WTC11 (cell line): ENCODE data around the gene SLC5A12. TPM values are rescaled to one million over a fixed set of nuclear protein-coding genes. Genes with fewer than 3 reads are reported as not detected.

ENCODE experiments used
- ATAC-seq: fragments of 200-7000 bp; cut with Tn5 transposase; 2 replicates; pipeline ENCODE4 v1.10.0; 2021; ENCODE audit warnings: mild to moderate bottlenecking, moderate library complexity
- CTCF ChIA-PET: fragments of 300-600 bp; sonication (Branson Sonifier 250); formaldehyde crosslinking; loops from one replicate; lab custom pipeline; 2021; ENCODE audit warnings: antibody characterized with exemption; lab: Charles Lee
- POLR2A ChIA-PET: fragments of 350-600 bp; sonication (Branson Sonifier 250); formaldehyde crosslinking; loops from one replicate; lab custom pipeline; 2021; ENCODE audit warnings: antibody characterized with exemption; lab: Charles Lee
- DNase-seq: peaks from one replicate; pipeline ENCODE4 v3.0.0; 2021; ENCODE audit warnings: low spot score
- H3K27ac Mint-ChIP-seq: 2 replicates; pipeline ENCODE4 v1.8.0; 2021; ENCODE audit warnings: mixed read lengths
- H3K27me3 Mint-ChIP-seq: 2 replicates; pipeline ENCODE4 v1.8.0; 2021; ENCODE audit warnings: low read depth, mild to moderate bottlenecking, moderate library complexity, mixed read lengths
- H3K36me3 Mint-ChIP-seq: 2 replicates; pipeline ENCODE4 v1.8.0; 2021; ENCODE audit warnings: mixed read lengths
- H3K4me1 Mint-ChIP-seq: 2 replicates; pipeline ENCODE4 v1.8.0; 2022; ENCODE audit warnings: mixed read lengths
- H3K4me3 Mint-ChIP-seq: 2 replicates; pipeline ENCODE4 v1.8.0; 2021; ENCODE audit warnings: mild to moderate bottlenecking, moderate library complexity, mixed read lengths
- H3K9me3 Mint-ChIP-seq: 2 replicates; pipeline ENCODE4 v1.8.0; 2021; ENCODE audit warnings: mixed read lengths
- AFF4 ChIP-seq: sonication (generic); formaldehyde crosslinking; IDR thresholded peaks from 2 replicates; pipeline ENCODE4 v1.8.1; 2023; ENCODE audit warnings: mild to moderate bottlenecking, missing genetic modification reagents, borderline replicate concordance
- ARID4B ChIP-seq: sonication (generic); formaldehyde crosslinking; IDR thresholded peaks from 2 replicates; pipeline ENCODE4 v1.8.0; 2023; ENCODE audit warnings: missing genetic modification reagents, mild to moderate bottlenecking, borderline replicate concordance
- CBFB ChIP-seq: sonication (generic); formaldehyde crosslinking; IDR thresholded peaks from 2 replicates; pipeline ENCODE4 v1.8.1; 2022; ENCODE audit warnings: mild to moderate bottlenecking, low read depth, missing genetic modification reagents
- ELF4 ChIP-seq: sonication (generic); formaldehyde crosslinking; IDR thresholded peaks from 2 replicates; pipeline ENCODE4 v1.8.1; 2022; ENCODE audit warnings: low read depth, mild to moderate bottlenecking, moderate library complexity, missing genetic modification reagents
- ESRRA ChIP-seq: sonication (generic); formaldehyde crosslinking; IDR thresholded peaks from 2 replicates; pipeline ENCODE4 v1.8.1; 2022; ENCODE audit warnings: mild to moderate bottlenecking, missing genetic modification reagents, borderline replicate concordance
- FOXP1 ChIP-seq: sonication (generic); formaldehyde crosslinking; IDR thresholded peaks from 2 replicates; pipeline ENCODE4 v1.8.0; 2022; ENCODE audit warnings: missing genetic modification reagents, mild to moderate bottlenecking, moderate library complexity, borderline replicate concordance
- FOXP4 ChIP-seq: sonication (generic); formaldehyde crosslinking; IDR thresholded peaks from 2 replicates; pipeline ENCODE4 v1.8.0; 2022; ENCODE audit warnings: mild to moderate bottlenecking, missing genetic modification reagents
- HMGXB4 ChIP-seq: sonication (generic); formaldehyde crosslinking; IDR thresholded peaks from 2 replicates; pipeline ENCODE4 v1.8.1; 2023; ENCODE audit warnings: mild to moderate bottlenecking, moderate library complexity, missing genetic modification reagents
- JAZF1 ChIP-seq: fragments of 250-450 bp; sonication (Bioruptor Pico); IDR thresholded peaks from 2 replicates; pipeline ENCODE4 v1.9.0; 2021; ENCODE audit warnings: moderate library complexity, mild to moderate bottlenecking, inconsistent platforms
- MYBL2 ChIP-seq: sonication (generic); formaldehyde crosslinking; IDR thresholded peaks from 2 replicates; pipeline ENCODE4 v1.8.1; 2023; ENCODE audit warnings: mild to moderate bottlenecking, moderate library complexity, missing genetic modification reagents
- SMAD3 ChIP-seq: sonication (generic); formaldehyde crosslinking; IDR thresholded peaks from 2 replicates; pipeline ENCODE4 v1.8.0; 2022; ENCODE audit warnings: missing genetic modification reagents, mild to moderate bottlenecking, borderline replicate concordance
- SP1 ChIP-seq: sonication (generic); formaldehyde crosslinking; conservative IDR thresholded peaks from 2 replicates; pipeline ENCODE4 v1.8.1; 2022; ENCODE audit warnings: missing genetic modification reagents
- total RNA-seq: library from RNA; stranded (reverse); gene quantifications from 3 replicates; pipeline ENCODE4 v1.2.3, GENCODE V29; 2021
- TF ChIP-seq, protein P1 (sequence below): sonication (generic); formaldehyde crosslinking; IDR thresholded peaks from 2 replicates; pipeline ENCODE4 v1.8.0; 2022; ENCODE audit warnings: mild to moderate bottlenecking, missing genetic modification reagents
- TF ChIP-seq, protein P2 (sequence below): sonication (generic); formaldehyde crosslinking; IDR thresholded peaks from 2 replicates; pipeline ENCODE4 v1.8.1; 2022; ENCODE audit warnings: missing genetic modification reagents, borderline replicate concordance
- TF ChIP-seq, protein P3 (sequence below): fragments of 200-600 bp; IDR thresholded peaks from 2 replicates; pipeline ENCODE4 v1.8.0; 2022; ENCODE audit warnings: antibody characterized with exemption

Gene SLC5A12
- total RNA-seq, 1 experiment from 2014 or later, result 1.9 TPM

DNA sequence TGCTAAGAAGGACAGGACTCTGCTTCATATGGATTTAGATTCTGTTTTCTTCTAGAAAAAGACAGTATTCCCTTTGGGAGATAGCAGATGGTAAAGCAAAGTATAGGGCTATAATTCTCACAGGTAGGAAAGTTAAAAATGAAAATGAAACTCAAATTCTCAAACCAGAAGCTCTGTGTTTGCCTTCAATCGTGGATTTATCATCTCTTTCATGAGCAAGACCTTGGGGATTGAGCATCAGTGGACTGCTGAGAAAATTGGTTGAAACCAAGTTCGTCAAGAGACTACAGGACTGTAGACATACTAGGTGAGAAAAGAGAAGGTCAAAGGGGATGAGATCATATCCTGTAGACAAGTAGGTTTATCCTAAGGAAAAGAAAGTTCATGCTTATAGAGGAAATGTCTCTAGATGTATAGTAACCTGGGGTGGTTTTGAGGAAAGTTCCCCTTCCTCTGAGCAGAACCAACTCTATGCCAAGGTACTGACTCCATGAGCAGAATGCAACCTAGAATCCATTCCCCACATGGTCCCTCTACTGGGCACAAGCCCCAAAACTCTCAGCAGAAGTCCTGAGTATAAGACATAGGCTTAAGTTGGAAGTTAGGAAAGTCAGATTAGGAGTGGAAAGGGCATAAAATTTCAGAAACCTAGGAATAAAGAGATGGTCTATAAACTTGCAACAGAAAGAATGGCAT lies 46.5 kb downstream of the SLC5A12 start (continued):
- no peak for TF ChIP-seq ARID4B

DNA sequence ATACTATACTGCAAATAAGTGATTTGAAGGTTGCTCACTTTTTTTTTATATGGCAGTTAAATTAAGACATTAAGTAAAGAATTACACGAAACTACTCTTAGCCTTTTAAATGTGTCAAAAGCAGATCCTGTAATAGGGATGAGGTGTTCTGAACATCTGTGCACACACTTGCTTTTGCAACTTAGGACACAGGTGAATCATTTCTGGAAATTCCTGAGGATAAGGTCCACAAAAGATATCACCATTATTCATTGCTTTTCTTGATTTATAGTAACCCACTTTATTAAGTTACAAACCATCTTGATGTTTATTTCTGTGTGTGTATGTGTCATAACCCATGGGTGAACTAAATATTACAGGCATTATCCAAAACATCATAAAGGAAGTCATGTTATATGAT lies 55.9 kb downstream of the SLC5A12 start:
- H3K9me3 Mint-ChIP-seq, result no peaks in the 10 kb centered on the region
- no peaks in the 10 kb centered on the region for H3K27me3 Mint-ChIP-seq
- POLR2A ChIA-PET, result no interaction called here
- ATAC-seq, result no peak
- no peaks in the 10 kb centered on the region for H3K36me3 Mint-ChIP-seq
- H3K27ac Mint-ChIP-seq, result no peak overlapping the region
- no peak overlapping the region for H3K4me3 Mint-ChIP-seq
- H3K4me1 Mint-ChIP-seq, result peaks cover 9% of the 10 kb centered on the region
- DNase-seq, result no peak
- CTCF ChIA-PET, result no interaction called here
- TF ChIP-seq, protein P1, sequence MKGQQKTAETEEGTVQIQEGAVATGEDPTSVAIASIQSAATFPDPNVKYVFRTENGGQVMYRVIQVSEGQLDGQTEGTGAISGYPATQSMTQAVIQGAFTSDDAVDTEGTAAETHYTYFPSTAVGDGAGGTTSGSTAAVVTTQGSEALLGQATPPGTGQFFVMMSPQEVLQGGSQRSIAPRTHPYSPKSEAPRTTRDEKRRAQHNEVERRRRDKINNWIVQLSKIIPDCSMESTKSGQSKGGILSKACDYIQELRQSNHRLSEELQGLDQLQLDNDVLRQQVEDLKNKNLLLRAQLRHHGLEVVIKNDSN (CRISPR knock-in tag), result no peak
- no peak for TF ChIP-seq ELF4 (CRISPR knock-in tag)
- TF ChIP-seq SMAD3 (CRISPR knock-in tag), result no peak
- no peak for TF ChIP-seq MYBL2 (CRISPR knock-in tag)
- no peak for TF ChIP-seq AFF4
- TF ChIP-seq JAZF1, result no peak
- TF ChIP-seq ESRRA (CRISPR knock-in tag), result no peak
- no peak for TF ChIP-seq SP1
- TF ChIP-seq, protein P2, sequence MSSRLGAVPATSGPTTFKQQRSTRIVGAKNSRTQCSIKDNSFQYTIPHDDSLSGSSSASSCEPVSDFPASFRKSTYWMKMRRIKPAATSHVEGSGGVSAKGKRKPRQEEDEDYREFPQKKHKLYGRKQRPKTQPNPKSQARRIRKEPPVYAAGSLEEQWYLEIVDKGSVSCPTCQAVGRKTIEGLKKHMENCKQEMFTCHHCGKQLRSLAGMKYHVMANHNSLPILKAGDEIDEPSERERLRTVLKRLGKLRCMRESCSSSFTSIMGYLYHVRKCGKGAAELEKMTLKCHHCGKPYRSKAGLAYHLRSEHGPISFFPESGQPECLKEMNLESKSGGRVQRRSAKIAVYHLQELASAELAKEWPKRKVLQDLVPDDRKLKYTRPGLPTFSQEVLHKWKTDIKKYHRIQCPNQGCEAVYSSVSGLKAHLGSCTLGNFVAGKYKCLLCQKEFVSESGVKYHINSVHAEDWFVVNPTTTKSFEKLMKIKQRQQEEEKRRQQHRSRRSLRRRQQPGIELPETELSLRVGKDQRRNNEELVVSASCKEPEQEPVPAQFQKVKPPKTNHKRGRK, result no peak
- TF ChIP-seq, protein P3, sequence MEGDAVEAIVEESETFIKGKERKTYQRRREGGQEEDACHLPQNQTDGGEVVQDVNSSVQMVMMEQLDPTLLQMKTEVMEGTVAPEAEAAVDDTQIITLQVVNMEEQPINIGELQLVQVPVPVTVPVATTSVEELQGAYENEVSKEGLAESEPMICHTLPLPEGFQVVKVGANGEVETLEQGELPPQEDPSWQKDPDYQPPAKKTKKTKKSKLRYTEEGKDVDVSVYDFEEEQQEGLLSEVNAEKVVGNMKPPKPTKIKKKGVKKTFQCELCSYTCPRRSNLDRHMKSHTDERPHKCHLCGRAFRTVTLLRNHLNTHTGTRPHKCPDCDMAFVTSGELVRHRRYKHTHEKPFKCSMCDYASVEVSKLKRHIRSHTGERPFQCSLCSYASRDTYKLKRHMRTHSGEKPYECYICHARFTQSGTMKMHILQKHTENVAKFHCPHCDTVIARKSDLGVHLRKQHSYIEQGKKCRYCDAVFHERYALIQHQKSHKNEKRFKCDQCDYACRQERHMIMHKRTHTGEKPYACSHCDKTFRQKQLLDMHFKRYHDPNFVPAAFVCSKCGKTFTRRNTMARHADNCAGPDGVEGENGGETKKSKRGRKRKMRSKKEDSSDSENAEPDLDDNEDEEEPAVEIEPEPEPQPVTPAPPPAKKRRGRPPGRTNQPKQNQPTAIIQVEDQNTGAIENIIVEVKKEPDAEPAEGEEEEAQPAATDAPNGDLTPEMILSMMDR, result no peak
- no peak for TF ChIP-seq FOXP4 (CRISPR knock-in tag)
- TF ChIP-seq HMGXB4, result no peak
- TF ChIP-seq FOXP1 (CRISPR knock-in tag), result no peak
- no peak for TF ChIP-seq CBFB (CRISPR knock-in tag)
